A549 (cell line): ENCODE results near the gene SOX5. TPM values are rescaled to one million over a fixed set of nuclear protein-coding genes. Genes with fewer than 3 reads are reported as not detected.

Experiments
- ATAC-seq, 2 experiments: fragments of 200-7000 bp in 1 of 2; fragments of >200 bp in 1 of 2; cut with Nextera tagmentation in 1 of 2; cut with Tn5 transposase in 1 of 2; 3 replicates each; pipeline versions ENCODE4 v1.8.0 to v1.9.1; 2018 to 2020; ENCODE audit warnings: mild to moderate bottlenecking in 1 of 2, moderate library complexity in 1 of 2
- CTCF ChIA-PET: fragments of 300-600 bp; sonication (Branson Sonifier 250); formaldehyde crosslinking; extraction: SDS; loops from one replicate; lab custom pipeline; 2021; ENCODE audit warnings: antibody characterized with exemption, inconsistent platforms; lab: Yijun Ruan, JAX
- POLR2A ChIA-PET: fragments of 350-600 bp; formaldehyde crosslinking; extraction: SDS; loops from one replicate; lab custom pipeline; 2021; ENCODE audit warnings: antibody characterized with exemption, inconsistent platforms; lab: Yijun Ruan, JAX
- DNase-seq, 2 experiments: peaks; one replicate each; pipeline versions ENCODE4 v3.0.0 to v3.0.0-alpha.2; 2011 to 2016; ENCODE audit warnings: low read depth in 1 of 2, low spot score in 1 of 2
- FAIRE-seq: peaks from 2 replicates; lab custom pipeline; 2011; peaks lifted over from hg19 to GRCh38; lab: Jason Lieb, UNC
- H3K27ac ChIP-seq, 2 experiments: fragments of >200 bp; sonication (Bioruptor Twin); formaldehyde crosslinking; 3 replicates each; pipeline ENCODE4 v1.5.1; 2016 to 2017
- H3K4me1 ChIP-seq: fragments of >200 bp; sonication (Bioruptor Twin); formaldehyde crosslinking; 3 replicates; pipeline ENCODE4 v1.6.1; 2016
- H3K4me2 ChIP-seq: fragments of >200 bp; sonication (Bioruptor Twin); formaldehyde crosslinking; 3 replicates; pipeline ENCODE4 v1.6.1; 2016
- H3K4me3 ChIP-seq: fragments of >200 bp; sonication (Bioruptor Twin); formaldehyde crosslinking; 3 replicates; pipeline ENCODE4 v1.5.1; 2016
- H3K9me3 ChIP-seq: fragments of >200 bp; sonication (Bioruptor Twin); formaldehyde crosslinking; 3 replicates; pipeline ENCODE4 v1.6.1; 2016
- BCL3 ChIP-seq: fragments of >200 bp; sonication (Bioruptor Twin); formaldehyde crosslinking; IDR thresholded peaks from 3 replicates; pipeline ENCODE4 v1.6.1; 2016
- CHD4 ChIP-seq: fragments of 200-600 bp; sonication (generic); IDR thresholded peaks from 2 replicates; pipeline ENCODE4 v1.6.1; 2016; ENCODE audit warnings: antibody characterized with exemption, mild to moderate bottlenecking, borderline replicate concordance
- EP300 ChIP-seq, 2 experiments: fragments of >200 bp; sonication (Bioruptor Twin); formaldehyde crosslinking; IDR thresholded peaks; 2 replicates in 1 of 2; 3 replicates in 1 of 2; pipeline ENCODE4 v1.6.1; 2016 to 2017
- FOXS1 ChIP-seq: fragments of 250-450 bp; sonication (Bioruptor Pico); IDR thresholded peaks from 2 replicates; pipeline ENCODE4 v1.5.0; 2020; ENCODE audit warnings: mild to moderate bottlenecking, moderate library complexity
- JUNB ChIP-seq: fragments of >200 bp; sonication (Bioruptor Twin); formaldehyde crosslinking; IDR thresholded peaks from 2 replicates; pipeline ENCODE4 v1.6.1; 2016
- KDM1A ChIP-seq: fragments of 200-600 bp; sonication (generic); IDR thresholded peaks from 2 replicates; pipeline ENCODE4 v1.6.1; 2016; ENCODE audit warnings: low read depth, mild to moderate bottlenecking
- MAFK ChIP-seq: fragments of 450-650 bp; IDR thresholded peaks from 2 replicates; pipeline ENCODE4 v1.6.1; 2014; ENCODE audit not compliant: partially characterized antibody
- NR3C1 ChIP-seq: fragments of >200 bp; sonication (Bioruptor Twin); formaldehyde crosslinking; IDR thresholded peaks from 3 replicates; pipeline ENCODE4 v1.6.1; 2017
- RAD21 ChIP-seq, 2 experiments: fragments of >200 bp in 1 of 2; sonication (Bioruptor Twin) in 1 of 2; formaldehyde crosslinking in 1 of 2; IDR thresholded peaks in 1 of 2; conservative IDR thresholded peaks in 1 of 2; 2 replicates in 1 of 2; 3 replicates in 1 of 2; pipeline ENCODE4 v1.6.1; 2012 to 2018; ENCODE audit warnings: inconsistent platforms in 1 of 2
- REST ChIP-seq: fragments of 200-600 bp; sonication (generic); IDR thresholded peaks from 2 replicates; pipeline ENCODE4 v1.6.1; 2016; ENCODE audit warnings: antibody characterized with exemption, mild to moderate bottlenecking, moderate library complexity
- RNF2 ChIP-seq: fragments of 200-600 bp; sonication (generic); IDR thresholded peaks from 2 replicates; pipeline ENCODE4 v1.6.1; 2016; ENCODE audit warnings: low read depth, mild to moderate bottlenecking, antibody characterized with exemption, moderate library complexity, borderline replicate concordance
- SMC3 ChIP-seq: fragments of >200 bp; sonication (Bioruptor Twin); formaldehyde crosslinking; IDR thresholded peaks from 3 replicates; pipeline ENCODE4 v1.6.1; 2018; ENCODE audit warnings: inconsistent platforms
- SREBF2 ChIP-seq: fragments of 450-650 bp; IDR thresholded peaks from 2 replicates; pipeline ENCODE4 v1.6.1; 2014; ENCODE audit warnings: mild to moderate bottlenecking, moderate library complexity
- TP53 ChIP-seq: fragments of 250-450 bp; sonication (Bioruptor Pico); IDR thresholded peaks from 2 replicates; pipeline ENCODE4 v1.5.0; 2021; ENCODE audit warnings: mild to moderate bottlenecking, moderate library complexity
- WGBS: methylation state at CpG from one replicate; pipeline ENCODE4 v1.1.6; 2017; ENCODE audit errors: missing lambda C conversion rate; 5-methylcytosine and 5-hydroxymethylcytosine counted together
- polyA plus RNA-seq, 4 experiments: library from polyadenylated mRNA; depleted of rRNA in 3 of 4; stranded (reverse); fragments of >200 nt; fragmentation: RNase III in 1 of 4; extraction: RNeasy Plus Mini Kit Qiagen cat#74134 plus additional on column Dnase treatment in 1 of 4; gene quantifications; 2 replicates in 3 of 4; 3 replicates in 1 of 4; pipeline ENCODE4 v1.2.3, GENCODE V29; 2011 to 2017
- TF ChIP-seq, protein P1 (sequence below): fragments of >200 bp; sonication (Bioruptor Twin); formaldehyde crosslinking; IDR thresholded peaks from 2 replicates; pipeline ENCODE4 v1.6.1; 2016
- TF ChIP-seq, protein P2 (sequence below): fragments of >200 bp; sonication (Bioruptor Twin); formaldehyde crosslinking; IDR thresholded peaks from 3 replicates; pipeline ENCODE4 v1.5.1; 2016
- TF ChIP-seq, protein P3 (sequence below): fragments of 150-350 bp; IDR thresholded peaks from 2 replicates; pipeline ENCODE4 v1.6.1; 2014; ENCODE audit warnings: low read depth, mild to moderate bottlenecking, low read length

The SOX5 gene
- polyA plus RNA-seq, 2 of the 4 experiments (the other 2 are of a cell fraction), result not detected

GRCh38 chr12:23596568-23596967 lies 352.9 kb downstream of the SOX5 start:
- Histone ChIP-seq H3K4me3 (no peak overlapping the region), H3K27ac (no peak overlapping the region), H3K4me1 (no peaks in the 10 kb centered on the region), H3K9me3 (peaks cover 5% of the 10 kb centered on the region; the same call in 2 of the 3 replicates), H3K4me2 (no peak overlapping the region)
- FAIRE-seq, result no peak
- DNase-seq, result no peak
- TF ChIP-seq, protein P1, sequence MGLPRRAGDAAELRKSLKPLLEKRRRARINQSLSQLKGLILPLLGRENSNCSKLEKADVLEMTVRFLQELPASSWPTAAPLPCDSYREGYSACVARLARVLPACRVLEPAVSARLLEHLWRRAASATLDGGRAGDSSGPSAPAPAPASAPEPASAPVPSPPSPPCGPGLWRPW, result no peak
- TF ChIP-seq FOXS1 (CRISPR knock-in tag) (no peak), TP53 (CRISPR knock-in tag) (no peak), SMC3 (no peak), RNF2 (no peak), CHD4 (no peak), BCL3 (no peak), KDM1A (no peak), SREBF2 (no peak), JUNB (no peak), NR3C1 (no peak), RAD21 (conservative IDR thresholded peaks at IDR 0.05 in 1 of 2, IDR thresholded peaks at IDR 0.05 in 1 of 2) (no peak), EP300 (IDR thresholded peaks at IDR 0.05) (no peak)
- TF ChIP-seq, protein P2, sequence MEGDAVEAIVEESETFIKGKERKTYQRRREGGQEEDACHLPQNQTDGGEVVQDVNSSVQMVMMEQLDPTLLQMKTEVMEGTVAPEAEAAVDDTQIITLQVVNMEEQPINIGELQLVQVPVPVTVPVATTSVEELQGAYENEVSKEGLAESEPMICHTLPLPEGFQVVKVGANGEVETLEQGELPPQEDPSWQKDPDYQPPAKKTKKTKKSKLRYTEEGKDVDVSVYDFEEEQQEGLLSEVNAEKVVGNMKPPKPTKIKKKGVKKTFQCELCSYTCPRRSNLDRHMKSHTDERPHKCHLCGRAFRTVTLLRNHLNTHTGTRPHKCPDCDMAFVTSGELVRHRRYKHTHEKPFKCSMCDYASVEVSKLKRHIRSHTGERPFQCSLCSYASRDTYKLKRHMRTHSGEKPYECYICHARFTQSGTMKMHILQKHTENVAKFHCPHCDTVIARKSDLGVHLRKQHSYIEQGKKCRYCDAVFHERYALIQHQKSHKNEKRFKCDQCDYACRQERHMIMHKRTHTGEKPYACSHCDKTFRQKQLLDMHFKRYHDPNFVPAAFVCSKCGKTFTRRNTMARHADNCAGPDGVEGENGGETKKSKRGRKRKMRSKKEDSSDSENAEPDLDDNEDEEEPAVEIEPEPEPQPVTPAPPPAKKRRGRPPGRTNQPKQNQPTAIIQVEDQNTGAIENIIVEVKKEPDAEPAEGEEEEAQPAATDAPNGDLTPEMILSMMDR, result no peak
- TF ChIP-seq, protein P3, sequence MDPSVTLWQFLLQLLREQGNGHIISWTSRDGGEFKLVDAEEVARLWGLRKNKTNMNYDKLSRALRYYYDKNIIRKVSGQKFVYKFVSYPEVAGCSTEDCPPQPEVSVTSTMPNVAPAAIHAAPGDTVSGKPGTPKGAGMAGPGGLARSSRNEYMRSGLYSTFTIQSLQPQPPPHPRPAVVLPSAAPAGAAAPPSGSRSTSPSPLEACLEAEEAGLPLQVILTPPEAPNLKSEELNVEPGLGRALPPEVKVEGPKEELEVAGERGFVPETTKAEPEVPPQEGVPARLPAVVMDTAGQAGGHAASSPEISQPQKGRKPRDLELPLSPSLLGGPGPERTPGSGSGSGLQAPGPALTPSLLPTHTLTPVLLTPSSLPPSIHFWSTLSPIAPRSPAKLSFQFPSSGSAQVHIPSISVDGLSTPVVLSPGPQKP, result no peak
- 33% methylated on average over 3 of the region's 3 CpGs for WGBS
- POLR2A ChIA-PET, result no interaction called here
- CTCF ChIA-PET, result no interaction called here
- ATAC-seq, result no peak

DNA sequence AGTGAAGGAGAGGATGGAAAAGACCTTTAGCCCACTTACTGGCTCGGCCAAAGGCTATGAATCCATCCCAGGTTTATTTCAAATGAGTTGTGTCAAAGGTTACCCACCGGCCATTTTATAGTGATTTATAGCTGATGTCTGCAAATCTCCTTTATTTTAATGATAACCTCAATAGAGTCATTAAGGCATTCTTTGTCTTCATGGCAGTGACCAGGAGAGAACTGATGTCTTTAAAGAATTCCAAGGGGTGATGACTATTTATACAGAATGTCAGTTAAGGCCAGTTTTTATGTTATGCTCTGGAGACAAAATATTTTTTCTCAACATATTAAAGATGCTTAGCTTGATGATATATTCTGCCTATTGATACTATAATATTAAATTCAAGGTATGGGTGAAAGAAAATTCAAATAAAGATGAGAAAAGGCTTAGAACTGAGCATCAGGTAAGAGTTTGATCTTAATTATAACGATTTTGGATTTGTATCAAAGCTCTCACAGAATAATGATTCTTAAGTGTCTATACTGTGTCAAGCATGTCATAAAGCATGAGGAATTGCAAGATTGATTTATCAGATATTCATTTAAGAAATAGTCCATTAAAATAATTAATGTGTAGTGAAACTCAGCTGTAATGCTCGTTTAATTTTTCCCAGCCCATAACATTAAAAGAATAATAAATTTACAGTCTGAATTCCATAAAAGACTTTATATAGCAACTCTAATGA lies 361.5 kb downstream of the SOX5 start:
- POLR2A ChIA-PET, result no interaction called here
- 0% methylated on average over 4 of the region's 4 CpGs for WGBS

More for the DNA sequence above, 361.5 kb downstream of the SOX5 start:
- no peak overlapping the region for H3K4me3 ChIP-seq
- no peak for TF ChIP-seq REST
- TF ChIP-seq MAFK, result peak; percentile 25
- no peaks in the 10 kb centered on the region for H3K4me1 ChIP-seq
- DNase-seq, result no peak
- H3K4me2 ChIP-seq, result no peak overlapping the region
- CTCF ChIA-PET, result no interaction called here
- no peaks in the 10 kb centered on the region for H3K9me3 ChIP-seq
- no peak for FAIRE-seq
- no peak for ATAC-seq
- no peak overlapping the region for H3K27ac ChIP-seq
